Panc1 (cell line): ENCODE results near the gene C6orf132. TPM values are rescaled to one million over a fixed set of nuclear protein-coding genes. Genes with fewer than 3 reads are reported as not detected.

Experiments
- ATAC-seq: fragments of 200-7000 bp; cut with Tn5 transposase; 2 replicates; pipeline ENCODE4 v1.9.1; 2020; ENCODE audit warnings: mild to moderate bottlenecking, moderate library complexity
- BruUV-seq: library from RNA; stranded (reverse); fragments of 400-500 nt; replicated peaks from 2 replicates; lab custom pipeline; 2021; lab: Mats Ljungman, UMichigan
- CTCF ChIA-PET: fragments of 300-600 bp; sonication (Branson Sonifier 250); formaldehyde crosslinking; loops from one replicate; lab custom pipeline; 2022; ENCODE audit warnings: antibody characterized with exemption; lab: Charles Lee
- POLR2A ChIA-PET: fragments of 300-600 bp; sonication (Branson Sonifier 250); formaldehyde crosslinking; loops from one replicate; lab custom pipeline; 2022; ENCODE audit warnings: antibody characterized with exemption; lab: Charles Lee
- DNase-seq: peaks from one replicate; pipeline ENCODE4 v3.0.0-alpha.2; 2010; ENCODE audit warnings: low read depth, low spot score
- H3K27ac ChIP-seq: 2 replicates; pipeline ENCODE4 v1.5.1; 2011; ENCODE audit warnings: mild to moderate bottlenecking, low read length, inconsistent platforms
- H3K27me3 ChIP-seq: fragments of 200-500 bp; sonication (Bioruptor generic); 2 replicates; pipeline ENCODE4 v1.6.0; 2014; ENCODE audit warnings: low read length, inconsistent platforms; ENCODE audit not compliant: control insufficient read depth, insufficient read depth
- H3K36me3 ChIP-seq: fragments of 200-500 bp; sonication (Bioruptor generic); 2 replicates; pipeline ENCODE4 v1.5.1; 2014; ENCODE audit warnings: inconsistent platforms, mild to moderate bottlenecking, low read length, moderate library complexity; ENCODE audit not compliant: control insufficient read depth, insufficient read depth
- H3K4me1 ChIP-seq: 2 replicates; pipeline ENCODE4 v1.5.1; 2011; ENCODE audit warnings: inconsistent platforms, mild to moderate bottlenecking, low read length, moderate library complexity; ENCODE audit not compliant: control insufficient read depth, insufficient read depth
- H3K4me3 ChIP-seq, 2 experiments: 2 replicates each; pipeline ENCODE4 v1.5.1; 2011 to 2012; ENCODE audit warnings: low read depth in 2 of 2, low read length in 2 of 2, mild to moderate bottlenecking in 2 of 2, inconsistent platforms in 1 of 2, moderate library complexity in 1 of 2
- H3K9me3 ChIP-seq: fragments of 200-500 bp; sonication (Bioruptor generic); 2 replicates; pipeline ENCODE4 v1.5.1; 2014; ENCODE audit warnings: low read depth, mild to moderate bottlenecking, inconsistent platforms, low read length, moderate library complexity; ENCODE audit not compliant: control insufficient read depth, insufficient read depth
- POLR2AphosphoS5 ChIP-seq: IDR thresholded peaks from 2 replicates; pipeline ENCODE4 v1.6.1; 2012; ENCODE audit warnings: mild to moderate bottlenecking, low read depth, low read length, moderate library complexity
- SIN3A ChIP-seq: IDR thresholded peaks from 2 replicates; pipeline ENCODE4 v1.6.1; 2012; ENCODE audit warnings: low read depth, mild to moderate bottlenecking, low read length, moderate library complexity, borderline replicate concordance; ENCODE audit not compliant: insufficient read depth
- TCF7L2 ChIP-seq: IDR thresholded peaks from 2 replicates; pipeline ENCODE4 v1.6.1; 2011; ENCODE audit warnings: mild to moderate bottlenecking, low read depth, low read length, inconsistent platforms
- in situ Hi-C: cut with HindIII; loops from 2 replicates; pipeline ENCODE4 v1.10.0; 2016; ENCODE audit warnings: low sequenced_read_pairs, low pct_unique_long_range_greater_than_20kb
- intact Hi-C: fragments of 100-400 bp; cut with micrococcal nuclease; formaldehyde crosslinking; loops from one replicate; pipeline ENCODE4 v1.10.0; 2022; ENCODE audit not compliant: unreplicated experiment
- total RNA-seq: library from RNA; stranded (reverse); gene quantifications from one replicate; pipeline ENCODE4 v1.2.1, GENCODE V29; 2021; ENCODE audit not compliant: unreplicated experiment
- TF ChIP-seq, protein P1 (sequence below), 2 experiments: IDR thresholded peaks; 2 replicates each; pipeline ENCODE4 v1.6.1; 2011 to 2012; ENCODE audit warnings: low read depth in 2 of 2, control low read depth in 1 of 2, low read length in 1 of 2, mild to moderate bottlenecking in 1 of 2, moderate library complexity in 1 of 2; ENCODE audit not compliant: insufficient read depth in 1 of 2
- TF ChIP-seq, protein P2 (sequence below): fragments of 450-650 bp; IDR thresholded peaks from 2 replicates; pipeline ENCODE4 v1.5.1; 2017; ENCODE audit warnings: mild to moderate bottlenecking

The C6orf132 gene
- total RNA-seq, 1 experiment from 2014 or later, result 12.9 TPM

DNA sequence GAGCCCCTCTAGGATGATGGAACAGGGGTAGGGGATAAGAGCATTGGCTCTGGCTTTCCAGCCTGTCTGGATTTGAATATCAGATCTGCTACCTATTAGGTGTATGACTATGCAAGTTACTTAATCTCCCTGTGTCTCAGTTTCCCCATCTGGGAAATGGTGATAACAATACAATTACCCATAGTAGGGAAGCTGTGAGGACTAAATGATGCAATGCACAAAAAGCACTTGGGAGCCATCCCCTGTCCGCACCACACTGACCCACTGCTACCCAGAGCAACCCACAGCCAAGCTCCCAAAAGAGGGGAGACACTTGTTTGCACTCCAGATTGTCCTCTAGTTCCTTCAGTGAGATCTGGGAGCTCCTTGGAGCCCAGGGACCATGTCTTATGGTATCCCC is 30.1 kb downstream of the C6orf132 start:
- no TSS peak for BruUV-seq
- CTCF ChIA-PET, result no interaction called here
- POLR2A ChIA-PET, result interaction anchor here (0.5 kb wide), 1 partner anchor 52 kb away, joined by 8 read pairs; no protein-coding TSS in a partner anchor

DNA sequence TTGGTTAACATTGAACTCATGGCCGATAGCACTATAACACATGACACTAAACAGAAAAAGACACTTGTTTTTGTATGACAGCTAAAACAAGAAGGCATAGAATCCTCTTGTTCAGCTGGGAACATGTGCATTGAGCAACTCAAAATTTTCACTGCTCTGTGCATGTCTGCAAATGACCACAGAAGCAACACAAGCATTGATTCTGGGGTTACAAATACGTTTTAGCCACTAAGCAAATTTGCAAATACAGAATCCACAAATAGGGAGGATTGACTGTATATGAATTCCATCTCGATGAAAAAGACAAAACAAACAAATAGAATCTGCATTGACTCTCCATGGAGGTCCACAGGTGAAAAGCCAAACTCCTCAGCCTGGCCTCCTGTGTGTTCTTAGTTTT is 31.7 kb downstream of the C6orf132 start:
- DNase-seq (no peak), ATAC-seq (peak; percentile 48; the same call in 1 of the 2 replicates)
- Histone ChIP-seq H3K4me1 (peaks cover 9% of the 10 kb centered on the region), H3K9me3 (no peaks in the 10 kb centered on the region), H3K27me3 (no peaks in the 10 kb centered on the region), H3K36me3 (no peaks in the 10 kb centered on the region), H3K27ac (no peak overlapping the region), H3K4me3 (no peak overlapping the region)
- in situ Hi-C loops (no loop called here), intact Hi-C loops (no loop called here)
- POLR2A ChIA-PET, result no interaction called here
- CTCF ChIA-PET, result no interaction called here
- no TSS peak for BruUV-seq
- TF ChIP-seq SIN3A (no peak), POLR2AphosphoS5 (no peak), TCF7L2 (no peak)
- TF ChIP-seq, protein P1, sequence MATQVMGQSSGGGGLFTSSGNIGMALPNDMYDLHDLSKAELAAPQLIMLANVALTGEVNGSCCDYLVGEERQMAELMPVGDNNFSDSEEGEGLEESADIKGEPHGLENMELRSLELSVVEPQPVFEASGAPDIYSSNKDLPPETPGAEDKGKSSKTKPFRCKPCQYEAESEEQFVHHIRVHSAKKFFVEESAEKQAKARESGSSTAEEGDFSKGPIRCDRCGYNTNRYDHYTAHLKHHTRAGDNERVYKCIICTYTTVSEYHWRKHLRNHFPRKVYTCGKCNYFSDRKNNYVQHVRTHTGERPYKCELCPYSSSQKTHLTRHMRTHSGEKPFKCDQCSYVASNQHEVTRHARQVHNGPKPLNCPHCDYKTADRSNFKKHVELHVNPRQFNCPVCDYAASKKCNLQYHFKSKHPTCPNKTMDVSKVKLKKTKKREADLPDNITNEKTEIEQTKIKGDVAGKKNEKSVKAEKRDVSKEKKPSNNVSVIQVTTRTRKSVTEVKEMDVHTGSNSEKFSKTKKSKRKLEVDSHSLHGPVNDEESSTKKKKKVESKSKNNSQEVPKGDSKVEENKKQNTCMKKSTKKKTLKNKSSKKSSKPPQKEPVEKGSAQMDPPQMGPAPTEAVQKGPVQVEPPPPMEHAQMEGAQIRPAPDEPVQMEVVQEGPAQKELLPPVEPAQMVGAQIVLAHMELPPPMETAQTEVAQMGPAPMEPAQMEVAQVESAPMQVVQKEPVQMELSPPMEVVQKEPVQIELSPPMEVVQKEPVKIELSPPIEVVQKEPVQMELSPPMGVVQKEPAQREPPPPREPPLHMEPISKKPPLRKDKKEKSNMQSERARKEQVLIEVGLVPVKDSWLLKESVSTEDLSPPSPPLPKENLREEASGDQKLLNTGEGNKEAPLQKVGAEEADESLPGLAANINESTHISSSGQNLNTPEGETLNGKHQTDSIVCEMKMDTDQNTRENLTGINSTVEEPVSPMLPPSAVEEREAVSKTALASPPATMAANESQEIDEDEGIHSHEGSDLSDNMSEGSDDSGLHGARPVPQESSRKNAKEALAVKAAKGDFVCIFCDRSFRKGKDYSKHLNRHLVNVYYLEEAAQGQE (IDR thresholded peaks at IDR 0.05; ENCODE audit: insufficient read depth in 1 of 2, low read depth in 2 of 2, low read length in 1 of 2), result no peak
- TF ChIP-seq, protein P2, sequence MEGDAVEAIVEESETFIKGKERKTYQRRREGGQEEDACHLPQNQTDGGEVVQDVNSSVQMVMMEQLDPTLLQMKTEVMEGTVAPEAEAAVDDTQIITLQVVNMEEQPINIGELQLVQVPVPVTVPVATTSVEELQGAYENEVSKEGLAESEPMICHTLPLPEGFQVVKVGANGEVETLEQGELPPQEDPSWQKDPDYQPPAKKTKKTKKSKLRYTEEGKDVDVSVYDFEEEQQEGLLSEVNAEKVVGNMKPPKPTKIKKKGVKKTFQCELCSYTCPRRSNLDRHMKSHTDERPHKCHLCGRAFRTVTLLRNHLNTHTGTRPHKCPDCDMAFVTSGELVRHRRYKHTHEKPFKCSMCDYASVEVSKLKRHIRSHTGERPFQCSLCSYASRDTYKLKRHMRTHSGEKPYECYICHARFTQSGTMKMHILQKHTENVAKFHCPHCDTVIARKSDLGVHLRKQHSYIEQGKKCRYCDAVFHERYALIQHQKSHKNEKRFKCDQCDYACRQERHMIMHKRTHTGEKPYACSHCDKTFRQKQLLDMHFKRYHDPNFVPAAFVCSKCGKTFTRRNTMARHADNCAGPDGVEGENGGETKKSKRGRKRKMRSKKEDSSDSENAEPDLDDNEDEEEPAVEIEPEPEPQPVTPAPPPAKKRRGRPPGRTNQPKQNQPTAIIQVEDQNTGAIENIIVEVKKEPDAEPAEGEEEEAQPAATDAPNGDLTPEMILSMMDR, result no peak

More for the DNA sequence above, 30.1 kb downstream of the C6orf132 start:
- intact Hi-C loops, result no loop called here
- H3K4me1 ChIP-seq, result peaks cover 18% of the 10 kb centered on the region
- no peak overlapping the region for H3K4me3 ChIP-seq
- DNase-seq (no peak), ATAC-seq (no peak)
- in situ Hi-C loops, result no loop called here
- no peaks in the 10 kb centered on the region for H3K9me3 ChIP-seq
- TF ChIP-seq SIN3A, result no peak
- TF ChIP-seq, protein P1 (IDR thresholded peaks at IDR 0.05; ENCODE audit: insufficient read depth in 1 of 2, low read depth in 2 of 2, low read length in 1 of 2), result no peak
- TF ChIP-seq POLR2AphosphoS5, result no peak
- TF ChIP-seq, protein P2, result no peak
- TF ChIP-seq TCF7L2, result no peak
- H3K27ac ChIP-seq, result no peak overlapping the region
- H3K36me3 ChIP-seq, result no peaks in the 10 kb centered on the region
- no peaks in the 10 kb centered on the region for H3K27me3 ChIP-seq
